Nephron progenitor cell (in vitro differentiated cells): ENCODE measurements around the gene SYT3.
A peak's percentile ranks its signal among the peaks of the same experiment; 100 is the strongest.

Source experiments
- DNase-seq: peaks from one replicate; pipeline ENCODE4 v3.0.0; 2021
- H3K27ac Mint-ChIP-seq: 2 replicates; pipeline ENCODE4 v1.8.0; 2021; ENCODE audit warnings: mild to moderate bottlenecking, moderate library complexity, mixed read lengths
- H3K27me3 Mint-ChIP-seq: 2 replicates; pipeline ENCODE4 v1.8.0; 2021; ENCODE audit warnings: mild to moderate bottlenecking, low read depth, mixed read lengths; ENCODE audit not compliant: poor library complexity
- H3K36me3 Mint-ChIP-seq: 2 replicates; pipeline ENCODE4 v1.8.0; 2021; ENCODE audit warnings: low read depth, mixed read lengths
- H3K4me1 Mint-ChIP-seq: 2 replicates; pipeline ENCODE4 v1.8.0; 2021; ENCODE audit warnings: mixed read lengths
- H3K4me3 Mint-ChIP-seq: 2 replicates; pipeline ENCODE4 v1.8.0; 2021; ENCODE audit warnings: mild to moderate bottlenecking, moderate library complexity, mixed read lengths
- H3K9me3 Mint-ChIP-seq: 2 replicates; pipeline ENCODE4 v1.8.0; 2021; ENCODE audit warnings: mild to moderate bottlenecking, moderate library complexity, mixed read lengths
- CTCF ChIP-seq: fragments of 200-600 bp; sonication (generic); IDR thresholded peaks from 2 replicates; pipeline ENCODE4 v1.5.0; 2021; ENCODE audit warnings: antibody characterized with exemption

Gene SYT3

GRCh38 chr19:50654882-50655281 lies 15.2 kb upstream of the SYT3 start:
- DNase-seq, result no peak
- no peak overlapping the region for H3K27ac Mint-ChIP-seq
- no peaks in the 10 kb centered on the region for H3K36me3 Mint-ChIP-seq
- no peak overlapping the region for H3K4me3 Mint-ChIP-seq
- H3K27me3 Mint-ChIP-seq, result peaks cover 51% of the 10 kb centered on the region
- TF ChIP-seq CTCF, result no peak
- H3K9me3 Mint-ChIP-seq, result peaks cover 9% of the 10 kb centered on the region
- peaks cover 42% of the 10 kb centered on the region for H3K4me1 Mint-ChIP-seq

GRCh38 chr19:50652722-50653121 lies 13.0 kb upstream of the SYT3 start:
- no peak for TF ChIP-seq CTCF
- H3K36me3 Mint-ChIP-seq, result no peaks in the 10 kb centered on the region
- no peak overlapping the region for H3K27ac Mint-ChIP-seq
- peaks cover 9% of the 10 kb centered on the region for H3K9me3 Mint-ChIP-seq
- no peak for DNase-seq
- peaks cover 53% of the 10 kb centered on the region for H3K27me3 Mint-ChIP-seq
- peak overlapping the region; percentile 16 for H3K4me3 Mint-ChIP-seq
- H3K4me1 Mint-ChIP-seq, result peaks cover 39% of the 10 kb centered on the region

DNA sequence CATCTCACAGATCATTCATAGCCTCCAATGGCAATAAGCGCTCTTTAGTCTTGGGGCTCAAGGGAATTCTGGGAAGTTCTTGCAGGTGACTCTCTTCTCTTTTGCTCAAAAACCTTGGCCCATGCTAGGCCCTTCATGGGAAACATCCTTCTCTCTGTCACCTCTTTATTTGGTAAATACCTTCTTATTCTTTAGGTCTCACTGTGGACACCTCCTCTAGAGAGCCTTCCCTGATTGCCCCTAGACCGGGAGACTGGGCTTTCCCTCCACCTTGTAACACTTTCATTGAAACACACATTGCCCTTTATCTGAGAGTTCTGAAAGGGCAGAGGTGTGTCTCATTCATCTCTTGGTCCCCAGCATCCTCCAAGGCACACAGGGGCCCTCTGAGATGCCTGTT lies 11.5 kb upstream of the SYT3 start:
- Mint-ChIP-seq H3K4me1 (peaks cover 26% of the 10 kb centered on the region), H3K27me3 (peaks cover 49% of the 10 kb centered on the region), H3K36me3 (no peaks in the 10 kb centered on the region), H3K9me3 (peaks cover 9% of the 10 kb centered on the region), H3K4me3 (no peak overlapping the region), H3K27ac (no peak overlapping the region)
- TF ChIP-seq CTCF, result no peak
- no peak for DNase-seq

GRCh38 chr19:50649433-50650391 lies 10.0 kb upstream of the SYT3 start, which contains the start of gene C19orf81:
TSS of gene C19orf81 (plus strand) at chr19:50649445. CDS start at chr19:50649445, 0 bp downstream.
- Mint-ChIP-seq H3K4me1 (peaks cover 24% of the 10 kb centered on the region), H3K36me3 (no peaks in the 10 kb centered on the region), H3K9me3 (peaks cover 4% of the 10 kb centered on the region), H3K4me3 (no peak within 1 kb of the TSS), H3K27ac (no peak within 1 kb of the TSS), H3K27me3 (peaks cover 35% of the 10 kb centered on the region)
- TF ChIP-seq CTCF, result no peak
- DNase-seq, result peak; percentile 53

DNA sequence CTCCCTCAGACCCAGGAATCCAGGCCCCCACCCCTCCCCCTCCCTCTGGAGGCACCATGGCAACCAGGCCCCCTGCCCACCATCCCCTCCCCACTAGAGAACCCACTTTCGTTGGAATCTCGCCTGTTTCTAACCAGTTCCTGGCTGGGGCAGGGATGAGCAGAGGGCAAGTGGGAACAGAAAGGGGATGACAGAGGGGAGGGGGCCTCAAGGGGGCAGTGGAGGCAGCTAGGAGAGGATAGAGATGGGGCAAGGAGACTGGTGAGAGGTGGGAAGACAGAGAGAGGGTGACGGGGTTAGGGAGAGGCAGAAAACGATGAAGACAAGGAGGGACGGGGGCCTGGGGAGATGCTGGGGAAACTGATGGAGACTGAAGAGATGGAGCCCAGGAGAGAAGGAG lies 9.0 kb upstream of the SYT3 start:
- Mint-ChIP-seq H3K4me1 (peaks cover 19% of the 10 kb centered on the region), H3K27ac (no peak overlapping the region), H3K4me3 (no peak overlapping the region), H3K36me3 (no peaks in the 10 kb centered on the region), H3K9me3 (no peaks in the 10 kb centered on the region), H3K27me3 (peaks cover 25% of the 10 kb centered on the region)
- TF ChIP-seq CTCF, result no peak
- DNase-seq, result no peak
